Measurements from ENCODE around the gene PIBF1. TPM values are rescaled to one million over a fixed set of nuclear protein-coding genes. Genes with fewer than 3 reads are reported as not detected.
A peak's percentile ranks its signal among the peaks of the same experiment; 100 is the strongest.
"Not testable (repeated sequence)": the region's sequence is repeated elsewhere in the genome, so short reads cannot be mapped to it uniquely, and the experiment has no call there.

Gene PIBF1
- polyA plus RNA-seq, 4 donors = 9.2 to 15.9 (median 10.5) TPM

DNA sequence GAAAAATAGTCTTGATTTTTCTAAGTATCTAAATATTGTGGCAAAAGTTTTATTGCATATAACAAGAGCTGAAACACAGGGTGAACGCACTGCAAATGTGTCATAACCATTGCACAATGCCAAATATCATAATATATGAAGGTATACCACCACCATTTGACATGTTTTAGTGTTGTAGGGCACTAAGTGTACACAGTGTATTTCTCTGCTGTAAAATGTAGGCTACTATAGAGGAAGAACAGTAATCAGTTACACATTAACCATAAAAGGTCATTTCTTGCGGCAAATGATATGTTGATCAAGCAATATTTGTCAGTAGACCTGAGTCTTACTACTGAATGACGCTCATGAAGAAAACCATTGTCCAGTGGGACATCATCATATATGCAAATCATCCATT is 258.6 kb downstream of the PIBF1 start:
- peak; percentile 51 for FAIRE-seq
- 16 to 66% (median 37%) methylated on average over 3 of the region's 3 CpGs for WGBS, 3 donors
- H3K27me3 ChIP-seq (ENCODE audit: control insufficient read depth in 3 of 3, insufficient read depth in 3 of 3, low read length in 3 of 3) = no peaks in the 10 kb centered on the region
- H3K36me3 ChIP-seq (ENCODE audit: control insufficient read depth in 3 of 3, insufficient read depth in 2 of 3, low read depth in 1 of 3, low read length in 3 of 3) = no peaks in the 10 kb centered on the region
- H3K9me3 ChIP-seq (ENCODE audit: control insufficient read depth in 2 of 2, insufficient read depth in 1 of 2, low read depth in 1 of 2, low read length in 1 of 2) = no peaks in the 10 kb centered on the region
- peak in 1 of 2 donors; percentile 90 for DNase-seq
- peak overlapping the region in 2 of 3 donors; percentile 11 to 72 for H3K27ac ChIP-seq (ENCODE audit: low read depth in 1 of 3, low read length in 2 of 3)
- peaks cover 0 to 20% (median 0%) of the 10 kb centered on the region in 3 donors for H3K4me1 ChIP-seq (ENCODE audit: control insufficient read depth in 3 of 3, insufficient read depth in 2 of 3, low read depth in 1 of 3, low read length in 2 of 3)
- no peak overlapping the region for H3K4me3 ChIP-seq (ENCODE audit: low read depth in 1 of 3, low read length in 3 of 3)

- H3K36me3 ChIP-seq (ENCODE audit: control insufficient read depth in 3 of 3, insufficient read depth in 2 of 3, low read depth in 1 of 3, low read length in 3 of 3) = no peaks in the 10 kb centered on the region
- FAIRE-seq = peak; percentile 82
- H3K4me3 ChIP-seq (ENCODE audit: low read depth in 1 of 3, low read length in 3 of 3) = no peak overlapping the region
- peak; percentile 89 for DNase-seq
- no peaks in the 10 kb centered on the region for H3K9me3 ChIP-seq (ENCODE audit: control insufficient read depth in 2 of 2, insufficient read depth in 1 of 2, low read depth in 1 of 2, low read length in 1 of 2)
- WGBS, 3 donors = 23 to 57% (median 33%) methylated on average over 7 of the region's 7 CpGs
- H3K27me3 ChIP-seq (ENCODE audit: control insufficient read depth in 3 of 3, insufficient read depth in 3 of 3, low read length in 3 of 3) = no peaks in the 10 kb centered on the region
- peaks cover 0 to 20% (median 0%) of the 10 kb centered on the region in 3 donors for H3K4me1 ChIP-seq (ENCODE audit: control insufficient read depth in 3 of 3, insufficient read depth in 2 of 3, low read depth in 1 of 3, low read length in 2 of 3)
- H3K27ac ChIP-seq (ENCODE audit: low read depth in 1 of 3, low read length in 2 of 3) = peak overlapping the region in 2 of 3 donors; percentile 67 to 72
These were observed 259.1 kb downstream of the PIBF1 start for GRCh38 chr13:73040968-73041596.

GRCh38 chr13:73045031-73045430 is 263.1 kb downstream of the PIBF1 start:
- 17 to 65% (median 35%) methylated on average over 6 of the region's 6 CpGs for WGBS, 3 donors
- Histone ChIP-seq H3K36me3 (ENCODE audit: control insufficient read depth in 3 of 3, insufficient read depth in 2 of 3, low read depth in 1 of 3, low read length in 3 of 3) (no peaks in the 10 kb centered on the region), H3K4me3 (ENCODE audit: low read depth in 1 of 3, low read length in 3 of 3) (peak overlapping the region in 1 of 3 donors; percentile 8), H3K9me3 (ENCODE audit: control insufficient read depth in 2 of 2, insufficient read depth in 1 of 2, low read depth in 1 of 2, low read length in 1 of 2) (no peaks in the 10 kb centered on the region), H3K27me3 (ENCODE audit: control insufficient read depth in 3 of 3, insufficient read depth in 3 of 3, low read length in 3 of 3) (no peaks in the 10 kb centered on the region), H3K4me1 (ENCODE audit: control insufficient read depth in 3 of 3, insufficient read depth in 2 of 3, low read depth in 1 of 3, low read length in 2 of 3) (peaks cover 0 to 13% (median 0%) of the 10 kb centered on the region in 3 donors), H3K27ac (ENCODE audit: low read depth in 1 of 3, low read length in 2 of 3) (peak overlapping the region; percentile 41 to 78 (median 75))
- FAIRE-seq = no peak
- peak; percentile 84 for DNase-seq

DNA sequence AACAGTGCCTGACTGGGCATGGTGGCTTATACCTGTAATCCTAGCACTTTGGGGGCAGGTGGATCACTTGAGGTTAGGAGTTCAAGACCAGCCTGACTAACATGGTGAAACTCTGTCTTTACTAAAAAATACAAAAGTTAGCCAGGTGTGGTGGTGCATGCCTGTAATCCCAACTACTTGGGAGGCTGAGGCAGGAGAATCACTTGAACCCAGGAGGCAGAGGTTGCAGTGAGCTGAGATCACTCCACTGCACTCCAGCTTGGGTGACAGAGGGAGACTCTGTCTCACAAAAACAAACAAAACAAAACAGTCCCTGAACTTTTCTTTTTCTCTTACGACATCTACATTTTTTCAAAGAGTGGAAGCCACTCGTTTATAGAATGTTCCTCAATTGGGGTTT is 266.7 kb downstream of the PIBF1 start:
- not testable (repeated sequence) for FAIRE-seq; H3K4me3 ChIP-seq (ENCODE audit: low read depth in 1 of 3, low read length in 3 of 3); DNase-seq; H3K4me1 ChIP-seq (ENCODE audit: control insufficient read depth in 3 of 3, insufficient read depth in 2 of 3, low read depth in 1 of 3, low read length in 2 of 3); H3K27ac ChIP-seq (ENCODE audit: low read depth in 1 of 3, low read length in 2 of 3); H3K9me3 ChIP-seq (ENCODE audit: control insufficient read depth in 2 of 2, insufficient read depth in 1 of 2, low read depth in 1 of 2, low read length in 1 of 2); H3K27me3 ChIP-seq (ENCODE audit: control insufficient read depth in 3 of 3, insufficient read depth in 3 of 3, low read length in 3 of 3); H3K36me3 ChIP-seq (ENCODE audit: control insufficient read depth in 3 of 3, insufficient read depth in 2 of 3, low read depth in 1 of 3, low read length in 3 of 3)
- WGBS, 3 donors = 71 to 82% (median 76%) methylated on average over 2 of the region's 2 CpGs

GRCh38 chr13:73054712-73055111 is 272.8 kb downstream of the PIBF1 start:
- no peak for FAIRE-seq

DNA sequence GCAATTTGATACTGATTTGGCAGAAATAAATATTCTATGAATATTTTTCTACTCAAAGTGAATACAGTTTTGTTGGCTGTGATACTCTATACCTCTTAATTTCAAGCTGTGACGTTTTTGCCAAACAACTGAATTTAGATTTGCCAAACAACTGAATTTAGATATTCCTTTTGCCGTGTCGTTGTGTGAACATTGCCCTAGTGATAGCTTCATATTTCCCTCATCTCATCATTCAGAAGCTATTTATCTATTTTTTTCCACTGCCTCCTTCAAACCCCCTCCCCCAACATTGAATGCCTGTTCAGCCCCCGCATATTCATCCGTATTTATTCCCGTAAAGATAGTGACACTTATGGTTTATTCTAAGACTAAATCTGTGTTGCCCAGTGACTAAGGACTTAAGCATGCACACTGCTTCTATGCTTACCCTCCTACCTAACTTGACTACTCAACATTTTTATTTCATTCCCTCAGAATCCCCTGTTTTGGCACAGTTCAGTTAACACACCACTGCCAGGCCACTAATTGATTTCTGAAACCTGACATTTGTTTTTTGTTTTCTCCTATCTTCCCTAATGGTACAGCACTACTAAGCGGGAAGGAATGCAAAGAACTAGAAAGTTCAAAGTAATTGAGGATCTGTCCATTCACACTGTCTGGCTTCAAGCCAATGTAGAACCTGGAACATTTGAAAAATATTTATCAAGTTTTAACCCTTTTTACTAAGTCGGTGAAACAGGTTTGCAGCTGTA is 274.1 kb downstream of the PIBF1 start:
- H3K4me3 ChIP-seq (ENCODE audit: low read depth in 1 of 3, low read length in 3 of 3) = peak overlapping the region in 2 of 3 donors; percentile 30 to 31

More at GRCh38 chr13:73054712-73055111, 272.8 kb downstream of the PIBF1 start:
- peaks cover 0 to 9% (median 4%) of the 10 kb centered on the region in 3 donors for H3K4me1 ChIP-seq (ENCODE audit: control insufficient read depth in 3 of 3, insufficient read depth in 2 of 3, low read depth in 1 of 3, low read length in 2 of 3)
- no peak overlapping the region for H3K4me3 ChIP-seq (ENCODE audit: low read depth in 1 of 3, low read length in 3 of 3)
- no peaks in the 10 kb centered on the region for H3K9me3 ChIP-seq (ENCODE audit: control insufficient read depth in 2 of 2, insufficient read depth in 1 of 2, low read depth in 1 of 2, low read length in 1 of 2)
- peaks cover 0 to under 1% (median 0%) of the 10 kb centered on the region in 3 donors for H3K36me3 ChIP-seq (ENCODE audit: control insufficient read depth in 3 of 3, insufficient read depth in 2 of 3, low read depth in 1 of 3, low read length in 3 of 3)
- peak overlapping the region in 1 of 3 donors; percentile 0 for H3K27ac ChIP-seq (ENCODE audit: low read depth in 1 of 3, low read length in 2 of 3)
- peak; percentile 41 to 60 for DNase-seq
- H3K27me3 ChIP-seq (ENCODE audit: control insufficient read depth in 3 of 3, insufficient read depth in 3 of 3, low read length in 3 of 3) = peaks cover 0 to 5% (median 0%) of the 10 kb centered on the region in 3 donors
- 23 to 54% (median 37%) methylated on average over 5 of the region's 5 CpGs for WGBS, 3 donors

GRCh38 chr13:73056565-73056962 is 274.6 kb downstream of the PIBF1 start:
- peak overlapping the region in 2 of 3 donors; percentile 30 to 31 for H3K4me3 ChIP-seq (ENCODE audit: low read depth in 1 of 3, low read length in 3 of 3)

More for the DNA sequence above, 274.1 kb downstream of the PIBF1 start:
- 12 to 60% (median 42%) methylated on average over 8 of the region's 8 CpGs for WGBS, 3 donors
- Histone ChIP-seq H3K9me3 (ENCODE audit: control insufficient read depth in 2 of 2, insufficient read depth in 1 of 2, low read depth in 1 of 2, low read length in 1 of 2) (no peaks in the 10 kb centered on the region), H3K36me3 (ENCODE audit: control insufficient read depth in 3 of 3, insufficient read depth in 2 of 3, low read depth in 1 of 3, low read length in 3 of 3) (peaks cover 0 to 8% (median 2%) of the 10 kb centered on the region in 3 donors), H3K27me3 (ENCODE audit: control insufficient read depth in 3 of 3, insufficient read depth in 3 of 3, low read length in 3 of 3) (peaks cover 0 to 5% (median 0%) of the 10 kb centered on the region in 3 donors), H3K4me1 (ENCODE audit: control insufficient read depth in 3 of 3, insufficient read depth in 2 of 3, low read depth in 1 of 3, low read length in 2 of 3) (peaks cover 0 to 9% (median 4%) of the 10 kb centered on the region in 3 donors), H3K27ac (ENCODE audit: low read depth in 1 of 3, low read length in 2 of 3) (peak overlapping the region; percentile 17 to 88 (median 64))
- FAIRE-seq = no peak
- DNase-seq = peak; percentile 69 to 79

GRCh38 chr13:73057284-73058063 is 275.5 kb downstream of the PIBF1 start:
- Histone ChIP-seq H3K4me3 (ENCODE audit: low read depth in 1 of 3, low read length in 3 of 3) (peak overlapping the region in 2 of 3 donors; percentile 63 to 100), H3K4me1 (ENCODE audit: control insufficient read depth in 3 of 3, insufficient read depth in 2 of 3, low read depth in 1 of 3, low read length in 2 of 3) (peaks cover 0 to 9% (median 4%) of the 10 kb centered on the region in 3 donors), H3K9me3 (ENCODE audit: control insufficient read depth in 2 of 2, insufficient read depth in 1 of 2, low read depth in 1 of 2, low read length in 1 of 2) (no peaks in the 10 kb centered on the region), H3K27me3 (ENCODE audit: control insufficient read depth in 3 of 3, insufficient read depth in 3 of 3, low read length in 3 of 3) (peaks cover 0 to 5% (median 0%) of the 10 kb centered on the region in 3 donors), H3K36me3 (ENCODE audit: control insufficient read depth in 3 of 3, insufficient read depth in 2 of 3, low read depth in 1 of 3, low read length in 3 of 3) (peaks cover 2 to 15% (median 7%) of the 10 kb centered on the region in 3 donors), H3K27ac (ENCODE audit: low read depth in 1 of 3, low read length in 2 of 3) (peak overlapping the region; percentile 68 to 91 (median 88))
- FAIRE-seq = peak; percentile 51
- WGBS, 3 donors = 18 to 52% (median 40%) methylated on average over 4 of the region's 4 CpGs
- peak; percentile 59 to 75 for DNase-seq

More at GRCh38 chr13:73056565-73056962, 274.6 kb downstream of the PIBF1 start:
- FAIRE-seq (peak; percentile 65), DNase-seq (no peak)
- Histone ChIP-seq H3K9me3 (ENCODE audit: control insufficient read depth in 2 of 2, insufficient read depth in 1 of 2, low read depth in 1 of 2, low read length in 1 of 2) (no peaks in the 10 kb centered on the region), H3K4me1 (ENCODE audit: control insufficient read depth in 3 of 3, insufficient read depth in 2 of 3, low read depth in 1 of 3, low read length in 2 of 3) (peaks cover 0 to 9% (median 4%) of the 10 kb centered on the region in 3 donors), H3K27ac (ENCODE audit: low read depth in 1 of 3, low read length in 2 of 3) (peak overlapping the region in 2 of 3 donors; percentile 64 to 88), H3K27me3 (ENCODE audit: control insufficient read depth in 3 of 3, insufficient read depth in 3 of 3, low read length in 3 of 3) (peaks cover 0 to 5% (median 0%) of the 10 kb centered on the region in 3 donors), H3K36me3 (ENCODE audit: control insufficient read depth in 3 of 3, insufficient read depth in 2 of 3, low read depth in 1 of 3, low read length in 3 of 3) (peaks cover 0 to 8% (median 2%) of the 10 kb centered on the region in 3 donors)
- WGBS, 3 donors = 13 to 74% (median 47%) methylated on average over 4 of the region's 4 CpGs
